ENCODE results near the gene FBXO41.

FBXO41 gene, protein sequence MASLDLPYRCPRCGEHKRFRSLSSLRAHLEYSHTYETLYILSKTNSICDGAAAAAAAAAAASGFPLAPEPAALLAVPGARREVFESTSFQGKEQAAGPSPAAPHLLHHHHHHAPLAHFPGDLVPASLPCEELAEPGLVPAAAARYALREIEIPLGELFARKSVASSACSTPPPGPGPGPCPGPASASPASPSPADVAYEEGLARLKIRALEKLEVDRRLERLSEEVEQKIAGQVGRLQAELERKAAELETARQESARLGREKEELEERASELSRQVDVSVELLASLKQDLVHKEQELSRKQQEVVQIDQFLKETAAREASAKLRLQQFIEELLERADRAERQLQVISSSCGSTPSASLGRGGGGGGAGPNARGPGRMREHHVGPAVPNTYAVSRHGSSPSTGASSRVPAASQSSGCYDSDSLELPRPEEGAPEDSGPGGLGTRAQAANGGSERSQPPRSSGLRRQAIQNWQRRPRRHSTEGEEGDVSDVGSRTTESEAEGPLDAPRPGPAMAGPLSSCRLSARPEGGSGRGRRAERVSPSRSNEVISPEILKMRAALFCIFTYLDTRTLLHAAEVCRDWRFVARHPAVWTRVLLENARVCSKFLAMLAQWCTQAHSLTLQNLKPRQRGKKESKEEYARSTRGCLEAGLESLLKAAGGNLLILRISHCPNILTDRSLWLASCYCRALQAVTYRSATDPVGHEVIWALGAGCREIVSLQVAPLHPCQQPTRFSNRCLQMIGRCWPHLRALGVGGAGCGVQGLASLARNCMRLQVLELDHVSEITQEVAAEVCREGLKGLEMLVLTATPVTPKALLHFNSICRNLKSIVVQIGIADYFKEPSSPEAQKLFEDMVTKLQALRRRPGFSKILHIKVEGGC

GRCh38 chr2:73284296-73285158 lies at the start of gene FBXO41:
Gene FBXO41 (minus strand): TSS chr2:73284478. CDS start chr2:73269630, 14,848 bp downstream.
- DNase-seq (ENCODE audit: low read depth), result peak; percentile 54

- DNase-seq (ENCODE audit: low read depth), result no peak
These were observed 49.8 kb upstream of the FBXO41 start for GRCh38 chr2:73334045-73334444.

GRCh38 chr2:73333564-73333963 lies 49.3 kb upstream of the FBXO41 start:
- DNase-seq (ENCODE audit: low read depth), result no peak

GRCh38 chr2:73324126-73324725 lies 39.9 kb upstream of the FBXO41 start:
- no peak for DNase-seq (ENCODE audit: low read depth)

DNA sequence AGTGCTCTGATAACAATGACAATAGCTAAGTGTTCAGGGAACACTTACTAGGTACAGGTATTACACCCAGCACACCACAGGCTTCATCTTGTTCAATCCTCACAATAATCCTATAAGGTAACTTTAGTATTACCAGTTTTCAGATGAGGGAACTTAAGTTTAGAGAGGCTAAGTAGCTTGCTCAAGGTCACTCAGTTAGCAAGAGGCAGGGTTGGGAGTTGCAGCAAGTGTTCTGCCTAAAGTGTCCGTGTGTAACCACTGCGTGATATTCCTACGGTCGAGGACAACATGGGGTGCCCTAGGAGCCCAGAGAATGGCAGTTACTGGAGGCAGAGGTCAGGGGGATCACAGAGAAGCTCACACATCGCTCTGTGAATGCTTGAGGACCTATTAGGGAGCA lies 39.3 kb upstream of the FBXO41 start:
- no peak for DNase-seq (ENCODE audit: low read depth)

- no peak for DNase-seq (ENCODE audit: low read depth)
These were observed 30.2 kb upstream of the FBXO41 start for GRCh38 chr2:73314441-73314840.

DNA sequence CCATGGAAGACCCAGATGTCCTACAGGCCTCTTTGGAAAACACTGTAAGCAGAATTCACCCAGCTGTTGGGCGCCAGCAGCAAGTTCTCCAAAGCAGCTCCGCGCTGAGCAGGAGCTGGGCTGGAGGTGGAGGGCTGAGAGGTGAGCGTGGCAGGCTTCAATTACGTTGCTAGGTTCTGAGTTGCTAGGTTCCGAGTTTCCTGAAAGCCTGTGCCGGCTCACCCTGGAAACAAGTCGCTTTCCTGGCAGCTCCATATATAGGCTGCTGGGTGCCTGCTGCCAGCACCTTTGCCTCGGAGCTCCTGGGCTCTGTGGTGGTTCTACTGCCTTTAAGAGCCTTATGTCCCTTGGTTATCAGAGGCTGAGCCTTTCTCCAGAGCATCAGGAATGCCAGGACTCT lies 23.4 kb upstream of the FBXO41 start:
- no peak for DNase-seq (ENCODE audit: low read depth)

DNA sequence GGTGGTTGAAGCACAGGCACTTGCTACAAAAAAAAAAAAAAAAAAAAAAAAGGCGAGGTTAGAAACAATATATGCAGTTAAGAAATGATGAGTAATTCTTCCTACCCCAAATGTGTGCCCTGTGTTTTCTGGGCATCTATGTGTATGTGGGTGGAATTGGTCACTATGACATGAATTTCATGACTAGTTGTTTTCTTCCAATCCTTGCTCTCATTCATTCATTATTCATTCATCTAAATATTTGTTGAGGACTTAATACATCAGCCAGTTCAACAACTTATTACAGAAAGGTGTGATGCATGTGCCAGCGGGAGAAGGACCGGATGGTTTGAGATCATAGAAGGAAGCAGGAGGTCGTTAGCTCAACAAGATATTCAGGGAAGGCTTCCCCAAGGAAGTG lies 17.4 kb upstream of the FBXO41 start:
- no peak for DNase-seq (ENCODE audit: low read depth)

DNA sequence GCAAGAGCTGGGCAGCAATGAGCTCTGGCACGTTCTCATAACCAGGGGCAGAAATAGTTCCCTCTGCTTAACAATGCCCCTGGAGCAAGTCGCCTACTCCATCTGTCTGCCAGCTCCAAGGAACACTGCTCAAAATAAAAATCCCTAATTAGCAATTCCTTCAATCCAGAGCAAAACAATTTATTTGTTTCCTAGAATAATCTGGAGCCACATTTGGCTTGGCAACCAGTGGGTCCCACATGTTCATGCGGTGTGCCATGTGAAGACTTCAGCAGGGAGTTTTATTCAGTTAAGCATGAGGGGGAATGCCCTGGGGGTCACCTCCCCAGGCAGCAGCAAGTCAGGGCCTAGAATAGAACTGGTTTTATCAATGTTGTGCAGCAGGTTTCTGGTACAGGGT lies 16.6 kb upstream of the FBXO41 start:
- DNase-seq (ENCODE audit: low read depth), result no peak

DNA sequence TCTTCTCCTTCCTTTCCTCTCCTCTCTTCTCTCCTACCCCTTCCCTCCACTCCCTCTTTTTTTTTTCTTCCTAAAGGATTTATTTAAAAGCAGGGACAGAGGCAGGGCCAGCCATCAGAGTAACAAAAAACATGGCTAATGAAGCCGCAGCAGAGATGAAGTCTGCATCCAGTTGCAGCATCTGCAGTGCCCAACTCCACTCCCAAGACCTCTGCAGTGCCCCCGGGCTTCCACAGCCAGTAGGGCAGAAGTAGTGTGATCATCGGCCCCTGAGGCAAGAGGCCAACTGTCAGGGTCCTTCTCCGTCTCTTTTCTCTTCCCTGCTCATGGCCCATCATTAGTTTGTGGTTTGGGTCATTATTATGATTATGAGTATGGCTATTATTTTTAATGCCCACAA lies 13.3 kb upstream of the FBXO41 start:
- DNase-seq (ENCODE audit: low read depth), result no peak

DNA sequence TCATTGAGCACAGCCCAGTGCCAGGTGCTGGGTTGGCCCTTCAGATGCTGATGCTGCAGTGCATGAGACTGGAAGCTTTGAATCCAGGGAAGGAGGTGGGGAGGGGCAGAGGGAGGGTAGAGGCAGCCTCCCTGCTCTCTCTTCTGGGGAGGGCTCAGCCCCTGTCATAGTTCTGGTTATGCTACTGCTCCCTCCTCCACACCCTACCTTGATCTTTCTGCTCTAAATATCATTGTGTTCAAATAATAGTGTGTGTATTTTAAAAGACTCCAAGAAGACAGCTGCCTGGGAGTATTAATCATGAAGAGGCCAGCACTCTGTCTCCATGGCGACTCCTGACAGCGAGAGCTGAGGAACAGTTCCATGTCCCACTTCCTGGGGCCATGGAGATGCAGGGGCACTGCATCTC lies 12.9 kb upstream of the FBXO41 start:
- DNase-seq (ENCODE audit: low read depth), result no peak

DNA sequence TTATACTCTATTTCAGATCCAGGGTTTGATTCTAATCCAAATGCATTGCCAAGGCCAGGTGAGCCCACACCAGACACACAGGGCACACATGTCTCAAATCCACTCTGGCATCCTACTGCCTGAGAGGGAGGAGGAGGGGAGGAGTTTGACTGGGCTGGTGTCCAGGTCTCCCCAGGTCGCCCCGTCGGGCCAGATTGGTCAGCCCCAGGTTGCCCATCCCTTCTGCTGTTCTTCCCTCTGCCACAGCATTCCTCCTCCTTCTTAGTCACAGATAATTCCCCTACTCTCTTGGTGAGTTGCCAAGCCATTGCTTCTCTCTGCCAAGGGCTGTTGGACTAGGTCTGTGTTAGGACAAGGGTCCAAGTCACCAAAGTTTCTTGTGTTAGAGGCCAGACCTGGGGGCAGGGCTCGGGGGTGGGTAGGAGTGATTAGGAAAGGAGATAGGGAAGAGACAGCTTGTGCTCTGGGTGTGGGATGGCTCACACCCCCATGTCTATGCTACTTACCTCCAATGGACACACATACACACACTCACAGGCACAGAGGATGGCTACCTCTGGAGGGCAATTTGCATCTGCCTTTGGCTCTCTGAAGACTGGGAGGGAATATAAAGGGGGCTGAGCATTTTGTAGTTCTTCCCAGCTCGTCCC lies 11.6 kb upstream of the FBXO41 start:
- DNase-seq (ENCODE audit: low read depth), result no peak

GRCh38 chr2:73294239-73294638 lies 10.0 kb upstream of the FBXO41 start:
- DNase-seq (ENCODE audit: low read depth), result no peak

DNA sequence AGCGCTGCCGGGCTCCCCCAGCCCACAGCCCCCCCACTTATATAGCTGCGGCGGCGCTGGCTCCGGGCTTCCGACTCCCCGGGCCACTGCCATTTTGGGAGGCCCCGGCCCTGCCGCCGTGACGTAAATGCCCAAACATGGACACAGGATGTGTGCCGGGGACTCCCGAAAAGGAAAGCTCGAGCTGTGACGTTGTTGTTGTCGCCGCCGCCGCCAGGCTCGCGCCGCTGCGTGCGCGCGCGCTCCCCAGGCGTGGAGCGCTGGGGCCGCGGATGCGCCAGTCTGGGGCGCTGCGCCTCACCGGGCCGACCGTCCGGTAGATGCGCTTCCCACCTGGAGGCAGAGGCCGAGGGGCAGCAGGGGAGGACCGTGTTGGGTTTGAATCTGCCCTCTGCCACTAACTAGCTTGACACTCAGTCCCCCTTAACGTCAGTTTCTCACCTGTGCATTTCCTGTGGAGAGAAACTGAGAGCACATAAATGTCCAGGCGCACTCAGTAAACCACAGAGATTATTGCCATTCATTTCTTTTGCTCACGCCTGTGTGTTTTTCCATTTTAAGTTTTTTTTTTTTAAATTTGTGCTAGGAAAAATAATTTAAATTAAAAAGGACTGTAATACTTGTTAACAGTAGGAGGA lies 9.4 kb upstream of the FBXO41 start, which contains the start of gene EGR4:
EGR4 (minus strand) TSS at position 15 of the 638 bp plus-strand sequence. CDS start 231 bp downstream, outside the sequence.
- DNase-seq (ENCODE audit: low read depth), result peak; percentile 83

DNA sequence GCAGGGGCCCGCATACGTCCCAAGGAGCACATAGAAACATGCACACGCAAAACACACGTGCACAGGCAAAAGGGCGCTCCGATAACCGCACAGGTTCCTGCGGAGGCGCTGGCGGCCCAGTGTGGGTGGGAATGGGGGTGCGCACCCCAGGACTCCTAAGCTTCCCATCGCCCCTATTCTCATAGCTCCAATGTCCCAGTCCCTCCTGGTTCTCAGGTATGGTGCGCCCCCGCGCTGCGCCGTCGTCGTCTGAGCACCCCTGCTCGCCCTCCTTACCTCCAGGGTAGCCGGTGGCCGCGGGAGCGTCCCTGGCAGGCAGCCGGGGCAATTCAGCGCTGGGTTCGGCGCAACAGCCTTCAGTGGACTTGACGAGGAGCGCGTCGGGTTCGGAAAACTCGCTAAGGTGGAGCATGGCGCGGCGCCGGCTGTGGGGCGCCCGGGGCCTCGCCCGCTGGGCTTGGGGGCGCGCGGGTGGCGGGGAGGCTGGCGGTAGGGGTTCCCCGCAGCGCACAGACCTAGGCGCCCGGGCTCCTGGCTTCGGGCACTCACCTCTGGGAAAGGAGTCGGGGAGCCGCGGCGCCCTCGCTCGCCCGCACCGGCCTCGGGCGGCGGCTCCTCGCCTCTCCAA lies 8.7 kb upstream of the FBXO41 start:
- no peak for DNase-seq (ENCODE audit: low read depth)

GRCh38 chr2:73292316-73292905 lies 8.1 kb upstream of the FBXO41 start:
- DNase-seq (ENCODE audit: low read depth), result no peak

- no peak for DNase-seq (ENCODE audit: low read depth)
These were observed 7.4 kb upstream of the FBXO41 start for GRCh38 chr2:73291461-73292315.

GRCh38 chr2:73291093-73291460 lies 6.8 kb upstream of the FBXO41 start:
- DNase-seq (ENCODE audit: low read depth), result no peak
